Suprapubic skin (tissue), 4 donors: ENCODE results near the gene ABCG4.

Experiments
- POLR2A ChIP-seq, 2 donors: fragments of 450-650 bp; IDR thresholded peaks; one replicate each; pipeline ENCODE4 v1.6.1; 2017; ENCODE audit warnings: antibody characterized with exemption in 2 of 2, mild to moderate bottlenecking in 2 of 2, moderate library complexity in 2 of 2
- POLR2AphosphoS5 ChIP-seq, 3 donors: sonication (generic); formaldehyde crosslinking; IDR thresholded peaks; one replicate each; pipeline ENCODE4 v1.6.1; 2017; ENCODE audit warnings: antibody characterized with exemption in 3 of 3
- TF ChIP-seq, protein P1 (sequence below), 2 donors: fragments of 200-600 bp in 1 of 2; fragments of 450-650 bp in 1 of 2; sonication (generic) in 1 of 2; IDR thresholded peaks; one replicate each; pipeline ENCODE4 v1.5.1; 2016 to 2019; ENCODE audit warnings: antibody characterized with exemption in 2 of 2, mild to moderate bottlenecking in 1 of 2, moderate library complexity in 1 of 2

- no peak for TF ChIP-seq POLR2AphosphoS5 (IDR thresholded peaks at IDR 0.05)
- TF ChIP-seq, protein P1, sequence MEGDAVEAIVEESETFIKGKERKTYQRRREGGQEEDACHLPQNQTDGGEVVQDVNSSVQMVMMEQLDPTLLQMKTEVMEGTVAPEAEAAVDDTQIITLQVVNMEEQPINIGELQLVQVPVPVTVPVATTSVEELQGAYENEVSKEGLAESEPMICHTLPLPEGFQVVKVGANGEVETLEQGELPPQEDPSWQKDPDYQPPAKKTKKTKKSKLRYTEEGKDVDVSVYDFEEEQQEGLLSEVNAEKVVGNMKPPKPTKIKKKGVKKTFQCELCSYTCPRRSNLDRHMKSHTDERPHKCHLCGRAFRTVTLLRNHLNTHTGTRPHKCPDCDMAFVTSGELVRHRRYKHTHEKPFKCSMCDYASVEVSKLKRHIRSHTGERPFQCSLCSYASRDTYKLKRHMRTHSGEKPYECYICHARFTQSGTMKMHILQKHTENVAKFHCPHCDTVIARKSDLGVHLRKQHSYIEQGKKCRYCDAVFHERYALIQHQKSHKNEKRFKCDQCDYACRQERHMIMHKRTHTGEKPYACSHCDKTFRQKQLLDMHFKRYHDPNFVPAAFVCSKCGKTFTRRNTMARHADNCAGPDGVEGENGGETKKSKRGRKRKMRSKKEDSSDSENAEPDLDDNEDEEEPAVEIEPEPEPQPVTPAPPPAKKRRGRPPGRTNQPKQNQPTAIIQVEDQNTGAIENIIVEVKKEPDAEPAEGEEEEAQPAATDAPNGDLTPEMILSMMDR (IDR thresholded peaks at IDR 0.05): no peak
- no peak for TF ChIP-seq POLR2A (IDR thresholded peaks at IDR 0.05)
Measured at GRCh38 chr11:119113716-119114115, 35.1 kb upstream of the ABCG4 start.
